IPS-18c (cell line): ENCODE results near the gene DOCK2.
"Not testable (repeated sequence)": the region's sequence is repeated elsewhere in the genome, so short reads cannot be mapped to it uniquely, and the experiment has no call there.

Experiments
- H3K4me3 ChIP-seq: 2 replicates; pipeline ENCODE4 v1.7.0; 2013; ENCODE audit warnings: low read depth, mild to moderate bottlenecking, low read length, moderate library complexity; ENCODE audit not compliant: insufficient read depth
- H3K9me3 ChIP-seq: one replicate; pipeline ENCODE4 v1.6.1; 2013; ENCODE audit warnings: mild to moderate bottlenecking, low read length, moderate library complexity; ENCODE audit not compliant: control insufficient read depth, insufficient read depth

DOCK2 gene

GRCh38 chr5:169808880-169809279, 171.8 kb downstream of the DOCK2 start:
- H3K4me3 ChIP-seq, H3K9me3 ChIP-seq: not testable (repeated sequence)

GRCh38 chr5:169809281-169809680, 172.2 kb downstream of the DOCK2 start:
- Histone ChIP-seq H3K9me3 (no peaks in the 10 kb centered on the region), H3K4me3 (no peak overlapping the region)

GRCh38 chr5:169810524-169810923, 173.4 kb downstream of the DOCK2 start:
- no peak overlapping the region for H3K4me3 ChIP-seq
- no peaks in the 10 kb centered on the region for H3K9me3 ChIP-seq

GRCh38 chr5:169811023-169811422, 173.9 kb downstream of the DOCK2 start:
- Histone ChIP-seq H3K4me3 (no peak overlapping the region), H3K9me3 (no peaks in the 10 kb centered on the region)

GRCh38 chr5:169811680-169812079, 174.6 kb downstream of the DOCK2 start:
- Histone ChIP-seq H3K9me3 (no peaks in the 10 kb centered on the region), H3K4me3 (no peak overlapping the region)

GRCh38 chr5:169812786-169813185, 175.7 kb downstream of the DOCK2 start:
- no peaks in the 10 kb centered on the region for H3K9me3 ChIP-seq
- H3K4me3 ChIP-seq, result no peak overlapping the region

- no peak overlapping the region for H3K4me3 ChIP-seq
- no peaks in the 10 kb centered on the region for H3K9me3 ChIP-seq
These were observed 177.0 kb downstream of the DOCK2 start for GRCh38 chr5:169814045-169814444.

GRCh38 chr5:169814522-169814921, 177.4 kb downstream of the DOCK2 start:
- H3K9me3 ChIP-seq, result no peaks in the 10 kb centered on the region
- no peak overlapping the region for H3K4me3 ChIP-seq

- no peaks in the 10 kb centered on the region for H3K9me3 ChIP-seq
- H3K4me3 ChIP-seq, result no peak overlapping the region
These were observed 180.0 kb downstream of the DOCK2 start for GRCh38 chr5:169817031-169817430.

- no peak overlapping the region for H3K4me3 ChIP-seq
- H3K9me3 ChIP-seq, result no peaks in the 10 kb centered on the region
These were observed 189.5 kb downstream of the DOCK2 start for GRCh38 chr5:169826618-169827017.

- Histone ChIP-seq H3K9me3 (no peaks in the 10 kb centered on the region), H3K4me3 (no peak overlapping the region)
These were observed 190.7 kb downstream of the DOCK2 start for GRCh38 chr5:169827769-169828168.

- Histone ChIP-seq H3K9me3 (no peaks in the 10 kb centered on the region), H3K4me3 (no peak overlapping the region)
These were observed 191.3 kb downstream of the DOCK2 start for GRCh38 chr5:169828385-169828784.

GRCh38 chr5:169831331-169831730, 194.3 kb downstream of the DOCK2 start:
- H3K9me3 ChIP-seq, result no peaks in the 10 kb centered on the region
- H3K4me3 ChIP-seq, result no peak overlapping the region

- Histone ChIP-seq H3K9me3 (no peaks in the 10 kb centered on the region), H3K4me3 (no peak overlapping the region)
These were observed 195.2 kb downstream of the DOCK2 start for GRCh38 chr5:169832304-169832703.

GRCh38 chr5:169832845-169833244, 195.8 kb downstream of the DOCK2 start:
- no peaks in the 10 kb centered on the region for H3K9me3 ChIP-seq
- H3K4me3 ChIP-seq, result no peak overlapping the region

- H3K4me3 ChIP-seq, H3K9me3 ChIP-seq: not testable (repeated sequence)
These were observed 196.7 kb downstream of the DOCK2 start for GRCh38 chr5:169833681-169834292.

- not testable (repeated sequence) for H3K4me3 ChIP-seq, H3K9me3 ChIP-seq
These were observed 197.5 kb downstream of the DOCK2 start for GRCh38 chr5:169834540-169834939.

- Histone ChIP-seq H3K4me3 (no peak overlapping the region), H3K9me3 (peaks cover 2% of the 10 kb centered on the region)
These were observed 199.9 kb downstream of the DOCK2 start for GRCh38 chr5:169836835-169837536.

GRCh38 chr5:169837686-169838085, 200.6 kb downstream of the DOCK2 start:
- no peak overlapping the region for H3K4me3 ChIP-seq

More at GRCh38 chr5:169837686-169838085, 200.6 kb downstream of the DOCK2 start:
- H3K9me3 ChIP-seq, result peaks cover 2% of the 10 kb centered on the region
